Esophagus muscularis mucosa (tissue), 4 donors: ENCODE data around the gene TENT5A.

Experiments used
- EP300 ChIP-seq: sonication (generic); formaldehyde crosslinking; IDR thresholded peaks from one replicate; pipeline ENCODE4 v1.6.1; 2017; ENCODE audit warnings: antibody characterized with exemption
- POLR2A ChIP-seq: fragments of 450-650 bp; IDR thresholded peaks from one replicate; pipeline ENCODE4 v1.6.1; 2017; ENCODE audit warnings: antibody characterized with exemption, moderate library complexity, mild to moderate bottlenecking, low read depth
- TF ChIP-seq, protein P1 (sequence below), 3 experiments: fragments of 200-600 bp in 2 of 3; fragments of 450-650 bp in 1 of 3; sonication (generic) in 2 of 3; IDR thresholded peaks; one replicate each; pipeline ENCODE4 v1.5.1; 2017 to 2019; ENCODE audit warnings: antibody characterized with exemption in 3 of 3, mild to moderate bottlenecking in 2 of 3, moderate library complexity in 1 of 3

DNA sequence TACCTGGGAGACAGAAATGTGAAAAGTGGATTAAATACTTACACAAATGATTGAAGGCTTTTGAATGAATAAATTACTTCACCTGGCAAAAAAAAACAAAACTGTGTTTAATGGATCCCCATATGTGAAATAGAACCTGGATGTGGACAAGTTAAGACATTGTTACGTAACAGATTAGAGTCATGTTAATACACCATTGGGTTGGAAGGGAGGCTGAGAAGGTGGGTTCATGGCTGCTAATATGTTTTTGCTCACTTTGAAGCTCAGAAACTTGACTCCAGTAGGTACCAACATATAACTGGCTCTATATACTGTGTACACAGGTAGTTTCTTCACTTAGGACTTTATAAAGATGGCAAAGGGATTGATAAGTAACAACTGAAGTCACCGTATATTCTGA, 21.4 kb upstream of the TENT5A start:
- TF ChIP-seq, protein P1, sequence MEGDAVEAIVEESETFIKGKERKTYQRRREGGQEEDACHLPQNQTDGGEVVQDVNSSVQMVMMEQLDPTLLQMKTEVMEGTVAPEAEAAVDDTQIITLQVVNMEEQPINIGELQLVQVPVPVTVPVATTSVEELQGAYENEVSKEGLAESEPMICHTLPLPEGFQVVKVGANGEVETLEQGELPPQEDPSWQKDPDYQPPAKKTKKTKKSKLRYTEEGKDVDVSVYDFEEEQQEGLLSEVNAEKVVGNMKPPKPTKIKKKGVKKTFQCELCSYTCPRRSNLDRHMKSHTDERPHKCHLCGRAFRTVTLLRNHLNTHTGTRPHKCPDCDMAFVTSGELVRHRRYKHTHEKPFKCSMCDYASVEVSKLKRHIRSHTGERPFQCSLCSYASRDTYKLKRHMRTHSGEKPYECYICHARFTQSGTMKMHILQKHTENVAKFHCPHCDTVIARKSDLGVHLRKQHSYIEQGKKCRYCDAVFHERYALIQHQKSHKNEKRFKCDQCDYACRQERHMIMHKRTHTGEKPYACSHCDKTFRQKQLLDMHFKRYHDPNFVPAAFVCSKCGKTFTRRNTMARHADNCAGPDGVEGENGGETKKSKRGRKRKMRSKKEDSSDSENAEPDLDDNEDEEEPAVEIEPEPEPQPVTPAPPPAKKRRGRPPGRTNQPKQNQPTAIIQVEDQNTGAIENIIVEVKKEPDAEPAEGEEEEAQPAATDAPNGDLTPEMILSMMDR (IDR thresholded peaks at IDR 0.05) = no peak
- TF ChIP-seq POLR2A (no peak), EP300 (no peak)
